ENCODE results near the gene ELL2.

- TF ChIP-seq NR3C1 (CRISPR knock-in tag; conservative IDR thresholded peaks at IDR 0.05; ENCODE audit: low read depth), result no peak
- TF ChIP-seq MAX (CRISPR knock-in tag; IDR thresholded peaks at IDR 0.05), result no peak
- TF ChIP-seq NFYB (CRISPR knock-in tag; conservative IDR thresholded peaks at IDR 0.05; ENCODE audit: low read depth), result no peak
- TF ChIP-seq CTCF (IDR thresholded peaks at IDR 0.05), result no peak
- TF ChIP-seq STAT6 (CRISPR knock-in tag; conservative IDR thresholded peaks at IDR 0.05; ENCODE audit: low read depth), result no peak
- no peak for TF ChIP-seq JUN (CRISPR knock-in tag; IDR thresholded peaks at IDR 0.05)
- no peak for TF ChIP-seq E2F5 (CRISPR knock-in tag; IDR thresholded peaks at IDR 0.05)
- TF ChIP-seq CBFB (CRISPR knock-in tag; IDR thresholded peaks at IDR 0.05; ENCODE audit: low read depth), result no peak
- TF ChIP-seq CREB1 (CRISPR knock-in tag; IDR thresholded peaks at IDR 0.05), result no peak
- TF ChIP-seq NFE2L1 (CRISPR knock-in tag; IDR thresholded peaks at IDR 0.05), result no peak
- TF ChIP-seq AFF4 (CRISPR knock-in tag; IDR thresholded peaks at IDR 0.05; ENCODE audit: borderline replicate concordance), result no peak
These were observed 40.8 kb downstream of the ELL2 start for GRCh38 chr5:95920822-95921221.
